Smooth muscle cell (in vitro differentiated cells): Measurements from ENCODE around the gene BAIAP2L2. TPM values are rescaled to one million over a fixed set of nuclear protein-coding genes. Genes with fewer than 3 reads are reported as not detected.

ENCODE experiments used
- DNase-seq: peaks from one replicate; lab custom pipeline; 2025; ENCODE audit not compliant: unreplicated experiment; lab: John Stamatoyannopoulos, UW
- H2AFZ ChIP-seq: fragments of 200-600 bp; sonication (generic); 2 replicates; pipeline ENCODE4 v1.6.0; 2016; ENCODE audit warnings: antibody characterized with exemption, low read depth, mild to moderate bottlenecking
- H3F3A ChIP-seq: fragments of 200-600 bp; sonication (generic); 2 replicates; pipeline ENCODE4 v1.6.0; 2017; ENCODE audit warnings: antibody characterized with exemption, low read depth
- H3K27ac ChIP-seq: fragments of 200-600 bp; sonication (generic); 2 replicates; pipeline ENCODE4 v1.5.1; 2016; ENCODE audit warnings: low read depth, mild to moderate bottlenecking
- H3K27me3 ChIP-seq: fragments of 200-600 bp; sonication (generic); 2 replicates; pipeline ENCODE4 v1.6.1; 2016; ENCODE audit warnings: low read depth, mild to moderate bottlenecking
- H3K36me3 ChIP-seq: fragments of 200-600 bp; sonication (generic); 2 replicates; pipeline ENCODE4 v1.5.1; 2016; ENCODE audit warnings: low read depth
- H3K4me1 ChIP-seq: fragments of 200-600 bp; sonication (generic); 2 replicates; pipeline ENCODE4 v1.5.1; 2016; ENCODE audit warnings: low read depth
- H3K4me2 ChIP-seq: fragments of 200-600 bp; sonication (generic); 2 replicates; pipeline ENCODE4 v1.6.0; 2016; ENCODE audit warnings: mild to moderate bottlenecking
- H3K4me3 ChIP-seq: fragments of 200-600 bp; sonication (generic); 2 replicates; pipeline ENCODE4 v1.5.1; 2016; ENCODE audit warnings: mild to moderate bottlenecking
- H3K79me2 ChIP-seq: fragments of 200-600 bp; sonication (generic); 2 replicates; pipeline ENCODE4 v1.6.0; 2016; ENCODE audit warnings: low read depth, mild to moderate bottlenecking
- H3K9ac ChIP-seq: fragments of 200-600 bp; sonication (generic); 2 replicates; pipeline ENCODE4 v1.6.0; 2016; ENCODE audit warnings: low read depth
- H3K9me3 ChIP-seq: fragments of 200-600 bp; sonication (generic); replicated peaks from 2 replicates; pipeline ENCODE4 v1.5.1; 2016; ENCODE audit warnings: low read depth
- H4K20me1 ChIP-seq: fragments of 200-600 bp; sonication (generic); 2 replicates; pipeline ENCODE4 v1.6.0; 2016; ENCODE audit warnings: low read depth
- WGBS: methylation state at CpG from one replicate; pipeline ENCODE4 v1.1.7; 2016; ENCODE audit warnings: low lambda C conversion rate; 5-methylcytosine and 5-hydroxymethylcytosine counted together
- polyA plus RNA-seq: library from polyadenylated mRNA; unstranded; fragments of >200 nt; fragmentation: Nextera tagmentation; extraction: Ambion mirVana; gene quantifications from 2 replicates; pipeline ENCODE4 v1.2.1, GENCODE V29; 2016
- total RNA-seq: library from RNA; depleted of rRNA; stranded (reverse); fragments of >200 nt; gene quantifications from 2 replicates; pipeline ENCODE4 v1.2.3, GENCODE V29; 2014
- TF ChIP-seq, protein P1 (sequence below): fragments of 200-600 bp; sonication (generic); IDR thresholded peaks from 2 replicates; pipeline ENCODE4 v1.5.1; 2017; ENCODE audit warnings: borderline replicate concordance, mild to moderate bottlenecking, antibody characterized with exemption; ENCODE audit not compliant: insufficient read depth, poor library complexity, severe bottlenecking

Gene BAIAP2L2
- total and polyA plus RNA-seq, 2 experiments from 2014 or later = 0.13 to 1.3 TPM

DNA sequence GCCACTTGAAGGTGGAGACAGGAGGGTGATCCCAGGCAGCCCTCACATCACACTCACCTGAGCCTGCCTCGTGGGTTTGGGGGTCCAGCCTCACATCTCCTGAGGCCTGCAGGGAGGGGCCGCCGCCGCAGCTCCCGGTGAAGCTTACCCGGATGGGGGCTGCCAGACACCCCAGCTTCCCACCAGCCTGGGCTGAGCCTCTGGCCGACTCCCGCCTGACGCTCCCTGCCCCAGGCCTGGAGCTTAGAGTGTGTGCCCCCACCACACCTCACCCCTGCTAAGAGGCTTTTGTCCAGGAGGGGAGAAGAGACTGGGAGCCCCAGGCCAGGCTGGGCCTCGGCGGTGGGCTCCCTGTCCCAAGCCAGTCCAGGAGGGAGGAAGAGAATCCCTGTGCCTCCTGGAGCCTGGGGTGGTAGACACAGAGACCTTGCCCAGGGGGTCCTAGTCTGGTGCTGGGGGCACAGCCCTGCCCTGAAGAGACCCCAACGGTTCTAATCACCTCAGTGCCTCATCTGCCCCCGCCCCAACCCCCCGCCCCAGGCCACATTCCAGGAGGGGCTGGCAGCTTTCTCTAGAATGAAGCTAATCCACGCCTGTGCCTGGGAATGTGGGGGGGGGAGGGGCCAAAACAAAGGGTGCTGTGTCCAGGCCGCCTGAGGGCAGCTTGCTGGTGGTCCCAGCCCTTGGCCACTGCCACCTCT lies 26.4 kb downstream of the BAIAP2L2 start, which contains the start of gene SLC16A8:
Gene SLC16A8, minus strand, starts transcription at position 254 of the 701 bp plus-strand sequence. CDS start 1,311 bp downstream, outside the sequence.
- TF ChIP-seq, protein P1, sequence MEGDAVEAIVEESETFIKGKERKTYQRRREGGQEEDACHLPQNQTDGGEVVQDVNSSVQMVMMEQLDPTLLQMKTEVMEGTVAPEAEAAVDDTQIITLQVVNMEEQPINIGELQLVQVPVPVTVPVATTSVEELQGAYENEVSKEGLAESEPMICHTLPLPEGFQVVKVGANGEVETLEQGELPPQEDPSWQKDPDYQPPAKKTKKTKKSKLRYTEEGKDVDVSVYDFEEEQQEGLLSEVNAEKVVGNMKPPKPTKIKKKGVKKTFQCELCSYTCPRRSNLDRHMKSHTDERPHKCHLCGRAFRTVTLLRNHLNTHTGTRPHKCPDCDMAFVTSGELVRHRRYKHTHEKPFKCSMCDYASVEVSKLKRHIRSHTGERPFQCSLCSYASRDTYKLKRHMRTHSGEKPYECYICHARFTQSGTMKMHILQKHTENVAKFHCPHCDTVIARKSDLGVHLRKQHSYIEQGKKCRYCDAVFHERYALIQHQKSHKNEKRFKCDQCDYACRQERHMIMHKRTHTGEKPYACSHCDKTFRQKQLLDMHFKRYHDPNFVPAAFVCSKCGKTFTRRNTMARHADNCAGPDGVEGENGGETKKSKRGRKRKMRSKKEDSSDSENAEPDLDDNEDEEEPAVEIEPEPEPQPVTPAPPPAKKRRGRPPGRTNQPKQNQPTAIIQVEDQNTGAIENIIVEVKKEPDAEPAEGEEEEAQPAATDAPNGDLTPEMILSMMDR = no peak
- no peaks in the 10 kb centered on the region for H3F3A ChIP-seq
- H3K9me3 ChIP-seq = no peaks in the 10 kb centered on the region
- peaks cover 4% of the 10 kb centered on the region for H3K27me3 ChIP-seq
- H3K36me3 ChIP-seq = no peaks in the 10 kb centered on the region
- DNase-seq = no peak
- H3K9ac ChIP-seq = no peak within 1 kb of the TSS
- H2AFZ ChIP-seq = no peak within 1 kb of the TSS
- H3K4me1 ChIP-seq = peaks cover 22% of the 10 kb centered on the region
- WGBS = 59% methylated on average over 15 of the region's 16 CpGs
- no peaks in the 10 kb centered on the region for H3K79me2 ChIP-seq
- H3K4me3 ChIP-seq = no peak within 1 kb of the TSS
- H3K27ac ChIP-seq = no peak within 1 kb of the TSS
- H4K20me1 ChIP-seq = no peaks in the 10 kb centered on the region
- H3K4me2 ChIP-seq = no peak within 1 kb of the TSS

DNA sequence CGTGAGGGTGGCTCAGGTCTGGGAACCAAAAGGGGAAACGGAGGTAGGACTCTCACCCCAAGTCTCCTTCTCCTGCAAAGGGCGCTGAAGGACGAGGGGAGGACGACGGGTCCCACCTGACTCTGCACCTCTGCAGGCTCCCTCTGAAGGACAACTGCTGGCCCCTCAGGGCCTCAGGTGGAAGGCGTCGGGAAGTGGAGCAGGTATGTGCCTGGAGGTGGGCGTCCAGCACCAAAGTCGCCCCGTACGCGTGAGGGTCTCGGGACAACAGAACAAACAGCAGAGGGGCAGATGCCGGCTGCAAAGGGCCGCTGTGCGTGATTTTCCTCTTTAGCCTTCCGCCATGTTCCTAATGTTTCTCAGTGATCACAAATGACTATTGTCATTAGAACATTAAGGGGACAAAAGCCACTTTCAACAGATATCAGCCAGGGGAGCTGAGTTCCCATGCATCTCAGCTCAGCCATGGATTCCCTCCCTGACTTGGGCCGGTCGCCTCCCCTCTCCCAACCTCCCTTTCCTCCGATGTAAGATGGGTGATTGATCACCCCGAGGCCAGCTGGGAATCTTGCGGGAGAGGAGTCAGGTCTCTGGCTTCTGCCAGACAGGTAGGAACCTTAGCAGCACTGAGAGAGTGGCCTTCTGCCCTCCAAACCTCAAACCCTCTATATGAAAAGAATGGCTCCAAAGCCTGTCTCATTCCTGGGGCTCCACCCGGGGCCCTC lies 27.3 kb downstream of the BAIAP2L2 start:
- Histone ChIP-seq H3K9me3 (no peaks in the 10 kb centered on the region), H3F3A (no peaks in the 10 kb centered on the region), H3K27ac (no peak overlapping the region), H4K20me1 (no peaks in the 10 kb centered on the region), H3K27me3 (peaks cover 4% of the 10 kb centered on the region), H3K4me2 (no peak overlapping the region), H3K79me2 (no peaks in the 10 kb centered on the region), H2AFZ (no peak overlapping the region), H3K4me1 (peaks cover 22% of the 10 kb centered on the region), H3K4me3 (no peak overlapping the region), H3K9ac (no peak overlapping the region), H3K36me3 (no peaks in the 10 kb centered on the region)
- DNase-seq = no peak
- 89% methylated on average over 23 of the region's 24 CpGs for WGBS
- TF ChIP-seq, protein P1 = no peak

DNA sequence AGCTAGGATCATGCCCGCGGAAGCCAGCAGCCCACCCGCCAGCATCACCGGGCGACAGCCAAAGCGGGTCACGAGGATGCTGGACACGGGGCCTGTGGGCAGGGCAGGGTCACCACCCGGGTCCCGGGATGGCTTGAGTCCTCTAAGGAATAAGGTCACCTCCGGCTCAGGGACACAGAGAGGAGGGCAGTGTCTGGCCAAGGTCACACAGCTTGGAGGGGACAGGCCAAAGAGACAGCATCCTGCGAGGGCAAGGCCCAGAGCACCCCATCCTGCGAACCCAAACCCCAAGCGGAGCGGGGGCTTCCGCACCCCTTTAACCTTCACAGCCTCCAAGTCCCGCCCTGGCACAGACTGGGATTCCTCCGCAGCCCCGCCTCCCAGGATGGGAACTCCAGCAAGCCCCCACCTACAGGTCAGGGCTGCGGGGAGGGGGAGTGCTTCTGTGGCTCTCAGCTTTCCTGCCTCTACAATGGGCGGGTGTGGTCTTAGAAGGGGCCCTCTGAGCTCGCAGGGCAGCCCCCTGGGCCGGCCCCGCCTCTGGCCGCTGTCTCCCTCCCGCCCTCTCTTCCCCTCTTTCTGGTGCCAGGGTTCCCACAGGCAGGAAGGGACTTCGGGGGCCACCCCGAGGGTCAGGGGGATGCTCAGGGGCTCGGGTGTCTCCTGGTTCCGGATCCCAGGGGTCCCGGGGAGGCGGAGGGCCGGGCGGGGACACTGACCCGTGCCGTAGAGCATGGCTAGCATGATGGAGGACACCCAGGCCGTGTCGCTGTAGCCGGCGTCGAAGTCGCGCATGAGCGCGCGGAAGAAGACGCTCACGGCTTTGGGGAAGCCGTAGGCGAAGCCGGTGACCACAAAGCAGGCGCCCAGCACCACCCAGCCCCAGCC lies 28.3 kb downstream of the BAIAP2L2 start:
- Histone ChIP-seq H3K9ac (no peak overlapping the region), H3K4me3 (peak overlapping the region; percentile 36)

More for the DNA sequence above, 28.3 kb downstream of the BAIAP2L2 start:
- no peaks in the 10 kb centered on the region for H3K36me3 ChIP-seq
- TF ChIP-seq, protein P1 = no peak
- no peaks in the 10 kb centered on the region for H3F3A ChIP-seq
- DNase-seq = no peak
- no peak overlapping the region for H2AFZ ChIP-seq
- peaks cover 22% of the 10 kb centered on the region for H3K4me1 ChIP-seq
- peaks cover 4% of the 10 kb centered on the region for H3K27me3 ChIP-seq
- H3K4me2 ChIP-seq = peak overlapping the region; percentile 85
- no peaks in the 10 kb centered on the region for H3K9me3 ChIP-seq
- 68% methylated on average over 33 of the region's 52 CpGs for WGBS
- no peaks in the 10 kb centered on the region for H4K20me1 ChIP-seq
- H3K27ac ChIP-seq = no peak overlapping the region
- H3K79me2 ChIP-seq = no peaks in the 10 kb centered on the region
